K562 (cell line): ENCODE measurements around the gene TENT4A. TPM values are rescaled to one million over a fixed set of nuclear protein-coding genes. Genes with fewer than 3 reads are reported as not detected.

ENCODE experiments used
- BCOR ChIP-seq: fragments of 450-650 bp; IDR thresholded peaks from 2 replicates; pipeline ENCODE4 v1.6.1; 2016
- BMI1 ChIP-seq: fragments of 150-350 bp; IDR thresholded peaks from 2 replicates; pipeline ENCODE4 v1.6.1; 2014; ENCODE audit warnings: low read length
- CHCHD3 ChIP-seq: fragments of 250-450 bp; sonication (Bioruptor Pico); IDR thresholded peaks from 2 replicates; pipeline ENCODE4 v2.1.2; 2022; ENCODE audit warnings: mild to moderate bottlenecking
- DLX4 ChIP-seq: fragments of 250-450 bp; sonication (Bioruptor Pico); IDR thresholded peaks from 2 replicates; pipeline ENCODE4 v1.6.1; 2021; ENCODE audit warnings: mild to moderate bottlenecking
- HINFP ChIP-seq: fragments of 450-650 bp; conservative IDR thresholded peaks from 2 replicates; pipeline ENCODE4 v1.6.1; 2016; ENCODE audit warnings: missing genetic modification characterization, low read depth, mild to moderate bottlenecking, control low read depth, missing compliant biosample characterization
- HNRNPK ChIP-seq: fragments of 200-400 bp; formaldehyde crosslinking; IDR thresholded peaks from one replicate; pipeline ENCODE4 v1.6.1; 2018; ENCODE audit warnings: mild to moderate bottlenecking, low read depth, low read length; ENCODE audit not compliant: poor library complexity, severe bottlenecking
- MCM2 ChIP-seq: fragments of 450-650 bp; IDR thresholded peaks from 2 replicates; pipeline ENCODE4 v1.6.1; 2017; ENCODE audit warnings: low read depth, mild to moderate bottlenecking
- NEUROD1 ChIP-seq: fragments of 150-350 bp; IDR thresholded peaks from 2 replicates; pipeline ENCODE4 v1.6.1; 2014; ENCODE audit warnings: borderline replicate concordance, low read length, low read depth; ENCODE audit not compliant: partially characterized antibody
- NFRKB ChIP-seq: fragments of 450-650 bp; IDR thresholded peaks from 2 replicates; pipeline ENCODE4 v1.6.1; 2016; ENCODE audit warnings: low read depth
- NRF1 ChIP-seq, 2 experiments: fragments of 450-650 bp; IDR thresholded peaks in 1 of 2; conservative IDR thresholded peaks in 1 of 2; 2 replicates each; pipeline ENCODE4 v1.6.1; 2014; ENCODE audit warnings: mild to moderate bottlenecking in 2 of 2
- RBM17 ChIP-seq: fragments of 200-400 bp; formaldehyde crosslinking; IDR thresholded peaks from 2 replicates; pipeline ENCODE4 v1.6.1; 2017; ENCODE audit warnings: low read depth, mild to moderate bottlenecking, low read length, borderline replicate concordance
- RERE ChIP-seq: sonication (generic); formaldehyde crosslinking; IDR thresholded peaks from 2 replicates; pipeline ENCODE4 v1.8.0; 2023; ENCODE audit warnings: missing genetic modification reagents, mild to moderate bottlenecking, borderline replicate concordance
- SAFB ChIP-seq: fragments of 200-400 bp; formaldehyde crosslinking; IDR thresholded peaks from 2 replicates; pipeline ENCODE4 v1.6.1; 2017; ENCODE audit warnings: low read depth, low read length, borderline replicate concordance
- SIN3A ChIP-seq, 2 experiments: fragments of 150-350 bp in 1 of 2; IDR thresholded peaks; 2 replicates each; pipeline ENCODE4 v1.6.1; 2011 to 2016; ENCODE audit warnings: borderline replicate concordance in 2 of 2, low read depth in 2 of 2, low read length in 2 of 2, mild to moderate bottlenecking in 2 of 2, moderate library complexity in 2 of 2; ENCODE audit not compliant: control insufficient read depth in 1 of 2
- TAF7 ChIP-seq: fragments of 450-650 bp; IDR thresholded peaks from 2 replicates; pipeline ENCODE4 v1.6.1; 2016; ENCODE audit warnings: missing genetic modification characterization, missing compliant biosample characterization
- TCF15 ChIP-seq: fragments of 250-450 bp; sonication (Bioruptor Pico); IDR thresholded peaks from 2 replicates; pipeline ENCODE4 v1.8.0; 2022; ENCODE audit warnings: moderate library complexity, mild to moderate bottlenecking, inconsistent platforms
- ZBTB1 ChIP-seq: sonication (generic); formaldehyde crosslinking; IDR thresholded peaks from 2 replicates; pipeline ENCODE4 v1.8.1; 2023; ENCODE audit warnings: missing genetic modification reagents, low read depth, mild to moderate bottlenecking, borderline replicate concordance
- ZNF184 ChIP-seq: sonication (generic); formaldehyde crosslinking; IDR thresholded peaks from 2 replicates; pipeline ENCODE4 v1.5.0; 2020; ENCODE audit warnings: missing genetic modification reagents
- polyA plus RNA-seq, 8 experiments: library from polyadenylated mRNA; depleted of rRNA in 4 of 8; stranded (reverse) in 5 of 8; unstranded in 3 of 8; fragments of >200 nt; fragmentation: Nextera tagmentation in 2 of 8; fragmentation: Illumina TruSeq in 1 of 8; extraction: Ambion mirVana in 2 of 8; extraction: Trizol in 1 of 8; gene quantifications; 2 replicates each; pipeline versions ENCODE4 v1.2.1 to v1.2.3, GENCODE V29; 2011 to 2014; ENCODE audit warnings: inconsistent platforms in 1 of 8, missing spikeins in 1 of 8
- total RNA-seq, 7 experiments: library from RNA; depleted of rRNA in 6 of 7; stranded (reverse); fragments of >200 nt in 6 of 7; fragmentation: Illumina TruSeq in 2 of 7; extraction: Trizol in 2 of 7; gene quantifications; 2 replicates each; pipeline versions ENCODE4 v1.2.1 to v1.2.3, GENCODE V29; 2011 to 2021; ENCODE audit warnings: low replicate concordance in 1 of 7

Gene TENT4A
- total and polyA plus RNA-seq, 9 of the 15 experiments (the other 6 are each of a cell fraction or from before 2014, with no cell fraction given): 1.3 to 27.3 (median 13.0) TPM

GRCh38 chr5:6712577-6713273, 507 bp upstream of the TENT4A start (continued):
- no peak for TF ChIP-seq TCF15
- no peak for TF ChIP-seq NEUROD1
- no peak for TF ChIP-seq RBM17
- no peak for TF ChIP-seq DLX4
- no peak for TF ChIP-seq HNRNPK
- 0 out of 2 replicates have a peak, but pooled peaks have one; percentile 42 for TF ChIP-seq SAFB
- TF ChIP-seq HINFP (tag): peak; percentile 96
- TF ChIP-seq BMI1: no peak
- no peak for TF ChIP-seq CHCHD3
- TF ChIP-seq BCOR: peak; percentile 31; the same call in 1 of the 2 replicates
- no peak for TF ChIP-seq TAF7 (tag)
- TF ChIP-seq NFRKB: no peak
- no peak for TF ChIP-seq MCM2
- peak; percentile 97 for TF ChIP-seq NRF1 (conservative IDR thresholded peaks at IDR 0.05 in 1 of 2, IDR thresholded peaks at IDR 0.05 in 1 of 2)
- TF ChIP-seq RERE: no peak
- no peak for TF ChIP-seq ZNF184 (CRISPR knock-in tag)
- TF ChIP-seq SIN3A (IDR thresholded peaks at IDR 0.05; ENCODE audit: borderline replicate concordance in 2 of 2, control insufficient read depth in 1 of 2, low read depth in 2 of 2, low read length in 2 of 2): peak; percentile 72 to 84; a peak in 3 of 4 replicates
- TF ChIP-seq ZBTB1 (CRISPR knock-in tag): peak; percentile 85; the same call in 1 of the 2 replicates
